Neural cell (in vitro differentiated cells): ENCODE data around the gene ZNF362. TPM values are rescaled to one million over a fixed set of nuclear protein-coding genes. Genes with fewer than 3 reads are reported as not detected.

ENCODE experiments used
- H2AFZ ChIP-seq: fragments of 200-600, 300-800 bp; sonication (generic), shearing (Covaris generic); 2 replicates; pipeline ENCODE4 v1.6.0; 2014; ENCODE audit warnings: low read depth, mild to moderate bottlenecking, antibody characterized with exemption, low read length, moderate library complexity
- H3F3A ChIP-seq: fragments of 200-600 bp; shearing (Covaris generic); 2 replicates; pipeline ENCODE4 v1.6.1; 2016; ENCODE audit warnings: mild to moderate bottlenecking, moderate library complexity, mixed read lengths, antibody characterized with exemption, low read length; ENCODE audit not compliant: insufficient read depth, poor library complexity, severe bottlenecking
- H3K27ac ChIP-seq: fragments of 200-600, 300-800 bp; sonication (generic), shearing (Covaris generic); 2 replicates; pipeline ENCODE4 v1.5.1; 2014; ENCODE audit warnings: mild to moderate bottlenecking, low read length, moderate library complexity
- H3K27me3 ChIP-seq: fragments of 300-800, 200-600 bp; sonication (generic), shearing (Covaris generic); 2 replicates; pipeline ENCODE4 v1.6.0; 2014; ENCODE audit warnings: mild to moderate bottlenecking, low read depth, low read length, moderate library complexity; ENCODE audit not compliant: insufficient read depth
- H3K36me3 ChIP-seq: fragments of 300-800, 200-600 bp; sonication (generic), shearing (Covaris generic); 2 replicates; pipeline ENCODE4 v1.5.1; 2014; ENCODE audit warnings: mild to moderate bottlenecking, antibody characterized with exemption, low read length, moderate library complexity; ENCODE audit not compliant: insufficient read depth
- H3K4me2 ChIP-seq: fragments of 300-800, 200-600 bp; sonication (generic), shearing (Covaris generic); 2 replicates; pipeline ENCODE4 v1.6.0; 2014; ENCODE audit warnings: mild to moderate bottlenecking, low read length
- H3K4me3 ChIP-seq: fragments of 300-800, 200-600 bp; sonication (generic), shearing (Covaris generic); 2 replicates; pipeline ENCODE4 v1.5.1; 2014; ENCODE audit warnings: mild to moderate bottlenecking, low read length, moderate library complexity
- H3K79me2 ChIP-seq: fragments of 200-600 bp; shearing (Covaris generic); replicated peaks from 2 replicates; pipeline ENCODE4 v1.6.0; 2014; ENCODE audit warnings: mild to moderate bottlenecking, low read length, moderate library complexity; ENCODE audit not compliant: insufficient read depth
- H3K9ac ChIP-seq: fragments of 300-800, 200-600 bp; sonication (generic), shearing (Covaris generic); 2 replicates; pipeline ENCODE4 v1.6.1; 2016; ENCODE audit warnings: mild to moderate bottlenecking, low read length, mixed read lengths
- H3K9me2 ChIP-seq: fragments of 200-600 bp; shearing (Covaris generic); 2 replicates; pipeline ENCODE4 v1.6.1; 2016; ENCODE audit warnings: mild to moderate bottlenecking, low read length, mixed read lengths; ENCODE audit not compliant: insufficient read depth
- H3K9me3 ChIP-seq: fragments of 200-600, 300-800 bp; sonication (generic), shearing (Covaris generic); 2 replicates; pipeline ENCODE4 v1.6.1; 2016; ENCODE audit warnings: mild to moderate bottlenecking, mixed run types, low read length, moderate library complexity, mixed read lengths
- H4K20me1 ChIP-seq: fragments of 200-600 bp; shearing (Covaris generic); 2 replicates; pipeline ENCODE4 v1.6.1; 2016; ENCODE audit warnings: mild to moderate bottlenecking, mixed run types; ENCODE audit not compliant: insufficient read depth
- CTCF ChIP-seq: fragments of 450-650 bp; IDR thresholded peaks from 2 replicates; pipeline ENCODE4 v1.5.1; 2014; ENCODE audit warnings: antibody characterized with exemption, mild to moderate bottlenecking, moderate library complexity; ENCODE audit not compliant: poor library complexity, severe bottlenecking
- EP300 ChIP-seq: fragments of 450-650 bp; conservative IDR thresholded peaks from 2 replicates; pipeline ENCODE4 v1.6.1; 2014; ENCODE audit warnings: antibody characterized with exemption, mild to moderate bottlenecking, moderate library complexity; ENCODE audit not compliant: poor library complexity, severe bottlenecking
- EZH2 ChIP-seq: fragments of 200-600, 300-800 bp; shearing (Covaris generic), sonication (generic); IDR thresholded peaks from 2 replicates; pipeline ENCODE4 v1.6.1; 2014; ENCODE audit warnings: antibody characterized with exemption, low read length, borderline replicate concordance, mild to moderate bottlenecking; ENCODE audit not compliant: insufficient read depth, poor library complexity, severe bottlenecking
- MXI1 ChIP-seq: fragments of 450-650 bp; conservative IDR thresholded peaks from 2 replicates; pipeline ENCODE4 v1.6.1; 2014; ENCODE audit warnings: antibody characterized with exemption, mild to moderate bottlenecking; ENCODE audit not compliant: poor library complexity, severe bottlenecking
- POLR2AphosphoS5 ChIP-seq: IDR thresholded peaks from 2 replicates; pipeline ENCODE4 v1.6.1; 2012
- RAD21 ChIP-seq: fragments of 450-650 bp; conservative IDR thresholded peaks from 2 replicates; pipeline ENCODE4 v1.6.1; 2014; ENCODE audit warnings: antibody characterized with exemption, mild to moderate bottlenecking, moderate library complexity
- SMC3 ChIP-seq: fragments of 450-650 bp; conservative IDR thresholded peaks from 2 replicates; pipeline ENCODE4 v1.6.1; 2014; ENCODE audit warnings: antibody characterized with exemption, mild to moderate bottlenecking, moderate library complexity; ENCODE audit not compliant: poor library complexity
- TAF1 ChIP-seq: IDR thresholded peaks from 2 replicates; pipeline ENCODE4 v1.6.1; 2012; ENCODE audit warnings: low read depth
- polyA plus RNA-seq: library from polyadenylated mRNA; depleted of rRNA; stranded (reverse); fragments of >200 nt; gene quantifications from 2 replicates; pipeline ENCODE4 v1.2.3, GENCODE V29; 2014
- TF ChIP-seq, protein P1 (sequence below): IDR thresholded peaks from 2 replicates; pipeline ENCODE4 v1.6.1; 2012; ENCODE audit warnings: borderline replicate concordance

The ZNF362 gene
- polyA plus RNA-seq, 1 donor from 2014 or later, result 17.6 TPM

- Histone ChIP-seq H3K4me3 (no peak overlapping the region), H3K4me2 (no peak overlapping the region), H3K27me3 (no peaks in the 10 kb centered on the region), H3K9me2 (no peaks in the 10 kb centered on the region), H3K9me3 (no peaks in the 10 kb centered on the region), H3F3A (no peaks in the 10 kb centered on the region), H3K27ac (no peak overlapping the region), H2AFZ (no peak overlapping the region), H3K36me3 (peaks cover 4% of the 10 kb centered on the region), H3K9ac (no peak overlapping the region), H4K20me1 (no peaks in the 10 kb centered on the region), H3K79me2 (peaks cover 17% of the 10 kb centered on the region)
- TF ChIP-seq EZH2, result no peak
- no peak for TF ChIP-seq POLR2AphosphoS5
- TF ChIP-seq MXI1, result no peak
- no peak for TF ChIP-seq TAF1
- no peak for TF ChIP-seq EP300
- TF ChIP-seq RAD21, result no peak
- TF ChIP-seq, protein P1, sequence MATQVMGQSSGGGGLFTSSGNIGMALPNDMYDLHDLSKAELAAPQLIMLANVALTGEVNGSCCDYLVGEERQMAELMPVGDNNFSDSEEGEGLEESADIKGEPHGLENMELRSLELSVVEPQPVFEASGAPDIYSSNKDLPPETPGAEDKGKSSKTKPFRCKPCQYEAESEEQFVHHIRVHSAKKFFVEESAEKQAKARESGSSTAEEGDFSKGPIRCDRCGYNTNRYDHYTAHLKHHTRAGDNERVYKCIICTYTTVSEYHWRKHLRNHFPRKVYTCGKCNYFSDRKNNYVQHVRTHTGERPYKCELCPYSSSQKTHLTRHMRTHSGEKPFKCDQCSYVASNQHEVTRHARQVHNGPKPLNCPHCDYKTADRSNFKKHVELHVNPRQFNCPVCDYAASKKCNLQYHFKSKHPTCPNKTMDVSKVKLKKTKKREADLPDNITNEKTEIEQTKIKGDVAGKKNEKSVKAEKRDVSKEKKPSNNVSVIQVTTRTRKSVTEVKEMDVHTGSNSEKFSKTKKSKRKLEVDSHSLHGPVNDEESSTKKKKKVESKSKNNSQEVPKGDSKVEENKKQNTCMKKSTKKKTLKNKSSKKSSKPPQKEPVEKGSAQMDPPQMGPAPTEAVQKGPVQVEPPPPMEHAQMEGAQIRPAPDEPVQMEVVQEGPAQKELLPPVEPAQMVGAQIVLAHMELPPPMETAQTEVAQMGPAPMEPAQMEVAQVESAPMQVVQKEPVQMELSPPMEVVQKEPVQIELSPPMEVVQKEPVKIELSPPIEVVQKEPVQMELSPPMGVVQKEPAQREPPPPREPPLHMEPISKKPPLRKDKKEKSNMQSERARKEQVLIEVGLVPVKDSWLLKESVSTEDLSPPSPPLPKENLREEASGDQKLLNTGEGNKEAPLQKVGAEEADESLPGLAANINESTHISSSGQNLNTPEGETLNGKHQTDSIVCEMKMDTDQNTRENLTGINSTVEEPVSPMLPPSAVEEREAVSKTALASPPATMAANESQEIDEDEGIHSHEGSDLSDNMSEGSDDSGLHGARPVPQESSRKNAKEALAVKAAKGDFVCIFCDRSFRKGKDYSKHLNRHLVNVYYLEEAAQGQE, result no peak
- no peak for TF ChIP-seq SMC3
- TF ChIP-seq CTCF, result no peak
Observed at GRCh38 chr1:33271666-33272505, 15.6 kb downstream of the ZNF362 start.

DNA sequence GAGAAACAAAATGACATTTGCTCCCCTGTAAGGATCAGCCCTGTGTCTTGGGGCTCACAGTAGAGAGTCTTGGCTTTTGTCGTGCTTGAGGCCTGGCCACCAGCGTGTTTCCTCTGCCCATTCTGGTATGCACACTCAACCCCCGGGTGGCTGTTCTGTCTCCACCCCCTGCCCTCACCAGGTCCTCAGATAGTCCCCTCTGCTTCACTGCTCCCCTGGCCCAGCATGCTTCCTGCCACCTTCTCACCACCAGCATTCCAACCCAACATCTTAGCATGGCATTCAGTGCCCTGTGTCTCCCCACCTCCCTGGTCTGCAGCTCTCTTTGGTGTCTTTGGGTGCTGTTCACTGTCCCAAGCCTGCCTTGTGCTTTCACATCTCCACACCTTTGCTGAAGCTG is 16.2 kb downstream of the ZNF362 start:
- H3K4me3 ChIP-seq, result no peak overlapping the region
- no peaks in the 10 kb centered on the region for H4K20me1 ChIP-seq
- no peak overlapping the region for H2AFZ ChIP-seq
- no peaks in the 10 kb centered on the region for H3K27me3 ChIP-seq
- H3K79me2 ChIP-seq, result peaks cover 17% of the 10 kb centered on the region
- no peak overlapping the region for H3K27ac ChIP-seq
- no peak for TF ChIP-seq CTCF
- TF ChIP-seq POLR2AphosphoS5, result no peak
- TF ChIP-seq, protein P1, result no peak
- TF ChIP-seq TAF1, result no peak
- no peak for TF ChIP-seq EP300
- no peak for TF ChIP-seq EZH2
- TF ChIP-seq SMC3, result no peak
- H3K9ac ChIP-seq, result no peak overlapping the region
- no peaks in the 10 kb centered on the region for H3F3A ChIP-seq
- H3K9me3 ChIP-seq, result no peaks in the 10 kb centered on the region
- H3K4me2 ChIP-seq, result no peak overlapping the region
- H3K36me3 ChIP-seq, result peaks cover 4% of the 10 kb centered on the region
- no peaks in the 10 kb centered on the region for H3K9me2 ChIP-seq
